Endometrium (tissue), 2 donors: ENCODE data around the gene ARHGAP42.

ENCODE experiments used
- FAIRE-seq: peaks from 2 replicates; lab custom pipeline; 2012; peaks lifted over from hg19 to GRCh38; lab: Jason Lieb, UNC
- donor health status: control.
- donor health status: control.

Gene ARHGAP42

DNA sequence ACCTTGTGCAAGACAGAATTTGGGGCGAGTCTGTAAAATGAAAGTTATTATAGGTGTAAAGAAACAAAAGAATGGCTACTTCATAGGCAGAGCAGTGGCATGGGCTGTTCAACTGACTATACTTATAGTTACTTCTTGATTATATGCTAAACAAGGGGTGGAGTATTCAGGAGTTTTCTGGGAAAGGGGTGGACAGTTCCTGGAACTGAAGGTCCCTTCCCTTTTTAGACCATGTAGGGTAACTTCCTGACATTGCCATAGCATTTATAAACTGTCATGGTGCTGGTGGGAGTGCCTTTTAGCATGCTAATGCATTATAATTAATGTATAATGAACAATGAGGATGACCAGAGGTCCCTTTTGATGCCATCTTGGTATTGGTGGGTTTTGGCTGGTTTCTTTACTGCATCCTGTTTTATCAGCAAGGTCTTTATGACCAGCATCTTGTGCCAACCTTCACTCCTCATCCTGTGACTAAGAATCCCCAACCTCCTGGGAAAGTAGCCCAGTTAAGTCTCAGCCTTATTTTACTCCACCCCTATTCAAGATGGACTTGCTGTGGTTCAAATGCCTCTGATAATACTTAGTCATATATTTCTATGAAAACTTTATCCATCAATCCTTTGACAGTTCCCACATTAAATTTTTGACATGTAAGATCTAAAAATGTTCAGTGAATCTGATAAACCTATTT, 118.6 kb downstream of the ARHGAP42 start:
- FAIRE-seq, result no peak

DNA sequence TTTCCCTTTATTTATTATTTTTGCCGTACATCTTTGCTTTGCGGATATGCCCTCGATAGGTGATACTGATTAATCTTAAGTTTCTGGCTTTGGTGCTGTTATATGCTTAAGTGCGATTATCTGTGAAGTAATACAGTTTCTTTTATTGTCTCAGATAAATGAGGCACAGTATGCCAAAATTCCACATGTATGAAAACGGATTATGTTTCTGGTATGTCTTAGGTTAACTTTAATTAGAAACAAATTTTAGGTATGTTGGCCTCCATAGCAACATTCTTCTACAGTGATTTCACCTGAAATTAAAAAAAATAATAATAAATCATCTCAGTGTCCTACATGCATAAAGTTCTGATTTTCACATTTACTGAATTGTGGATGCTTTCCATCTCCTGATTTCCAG, 119.2 kb downstream of the ARHGAP42 start:
- no peak for FAIRE-seq

DNA sequence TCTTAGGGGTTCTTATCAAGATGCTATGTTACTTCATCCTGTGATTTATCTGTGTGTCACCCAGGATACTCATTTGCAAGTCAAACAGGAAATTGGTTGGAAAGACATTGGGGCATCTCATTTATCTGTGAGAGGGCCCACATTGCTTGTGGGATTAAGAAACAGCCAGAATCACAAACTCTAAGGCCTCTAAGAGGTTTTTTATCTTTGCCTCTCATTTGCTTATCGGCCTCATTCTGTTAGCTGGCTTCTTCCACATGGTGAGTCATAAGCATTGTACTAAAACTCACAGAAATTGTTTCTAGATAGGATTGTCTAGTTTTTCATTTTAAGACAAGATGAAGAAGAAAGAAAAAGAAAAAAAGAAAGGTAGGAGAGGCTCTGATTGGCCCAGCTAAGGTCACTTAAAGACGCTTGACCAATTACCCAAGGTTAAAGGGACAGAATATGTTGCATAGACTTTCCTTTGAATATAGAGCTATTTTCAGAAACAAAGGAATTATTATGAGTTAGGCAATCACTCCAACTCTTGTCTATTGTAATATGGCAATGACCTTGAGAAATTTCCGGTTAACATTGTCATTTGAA, 121.9 kb downstream of the ARHGAP42 start:
- FAIRE-seq, result no peak

DNA sequence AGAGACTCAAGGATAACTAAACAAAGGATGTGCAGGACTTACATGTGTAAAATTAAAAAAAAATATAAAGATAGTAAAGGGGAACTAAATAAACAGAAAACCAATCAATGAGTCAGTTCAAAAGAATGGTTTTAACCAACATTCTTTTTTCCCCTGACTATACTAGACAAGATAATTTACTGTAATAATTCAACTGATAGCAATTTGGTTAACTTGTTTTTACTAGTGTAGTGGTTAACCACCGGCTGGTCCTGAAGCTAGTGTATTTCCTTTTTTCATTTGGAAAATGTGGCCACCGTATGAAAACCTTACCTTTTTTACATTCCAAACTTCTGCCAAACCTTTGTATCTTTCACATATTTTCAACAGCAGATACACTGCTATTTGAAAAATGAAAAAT, 123.1 kb downstream of the ARHGAP42 start:
- peak; percentile 12 for FAIRE-seq

DNA sequence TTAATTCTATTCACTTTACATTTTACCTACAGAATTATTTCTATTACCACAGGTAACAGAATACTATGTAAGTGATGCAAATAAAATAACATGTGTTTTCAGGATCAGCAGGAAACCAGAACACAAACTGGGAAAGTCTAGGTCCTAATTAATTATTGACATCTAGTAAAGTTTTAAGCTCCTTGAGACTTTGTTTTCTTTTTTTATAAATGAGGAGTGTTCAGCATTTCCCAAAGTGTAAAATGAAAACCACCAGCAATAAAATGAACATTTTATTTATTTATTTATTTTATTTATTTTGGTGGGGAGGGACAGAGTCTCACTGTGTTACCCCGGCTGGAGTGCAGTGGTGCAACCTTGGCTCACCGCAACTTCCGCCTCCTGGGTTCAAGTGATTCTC, 123.6 kb downstream of the ARHGAP42 start:
- no peak for FAIRE-seq

DNA sequence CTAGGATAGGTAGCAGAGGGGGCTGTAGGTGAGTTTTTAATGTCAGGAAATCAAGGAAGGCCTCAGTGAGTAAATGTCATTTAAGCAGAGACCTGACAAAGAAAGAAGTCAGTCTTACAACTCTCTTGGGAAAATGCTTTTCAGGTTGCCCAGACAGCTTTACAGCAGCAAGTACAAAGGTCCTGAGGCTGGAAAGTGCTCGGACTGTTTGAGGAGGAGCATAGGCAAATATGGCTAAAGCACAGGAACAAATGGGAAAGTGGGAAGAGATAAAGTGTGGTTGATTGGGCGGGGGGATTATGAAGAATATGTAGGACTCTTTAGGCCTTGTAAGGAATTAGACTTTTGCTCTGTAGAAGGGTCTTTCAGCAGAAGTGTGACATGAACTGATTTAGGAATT, 125.4 kb downstream of the ARHGAP42 start:
- FAIRE-seq, result no peak

DNA sequence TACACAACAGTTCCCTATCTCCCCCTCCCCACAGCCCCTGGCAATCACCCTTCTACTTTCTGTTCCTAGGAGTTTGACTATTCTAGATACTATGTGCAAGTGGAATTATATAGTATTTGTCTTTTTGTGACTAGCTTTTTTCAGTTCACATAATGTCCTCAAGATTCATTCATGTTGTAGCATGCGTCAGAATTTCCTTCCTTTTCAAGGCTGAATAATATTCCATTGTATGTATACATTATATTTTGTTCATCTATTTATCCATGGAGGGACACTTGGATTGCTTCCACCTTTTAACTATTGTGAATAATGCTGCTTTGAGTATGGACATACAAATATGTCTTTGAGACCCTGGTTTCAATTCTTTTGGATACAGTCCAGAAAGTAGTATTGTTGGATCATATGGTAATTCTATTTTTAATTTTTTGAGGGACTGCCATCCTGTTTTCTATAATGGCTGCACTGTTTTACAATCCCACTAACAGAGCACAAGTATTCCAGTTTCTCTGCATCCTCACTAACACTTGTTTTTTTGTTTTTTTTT, 128.8 kb downstream of the ARHGAP42 start:
- FAIRE-seq, result no peak

DNA sequence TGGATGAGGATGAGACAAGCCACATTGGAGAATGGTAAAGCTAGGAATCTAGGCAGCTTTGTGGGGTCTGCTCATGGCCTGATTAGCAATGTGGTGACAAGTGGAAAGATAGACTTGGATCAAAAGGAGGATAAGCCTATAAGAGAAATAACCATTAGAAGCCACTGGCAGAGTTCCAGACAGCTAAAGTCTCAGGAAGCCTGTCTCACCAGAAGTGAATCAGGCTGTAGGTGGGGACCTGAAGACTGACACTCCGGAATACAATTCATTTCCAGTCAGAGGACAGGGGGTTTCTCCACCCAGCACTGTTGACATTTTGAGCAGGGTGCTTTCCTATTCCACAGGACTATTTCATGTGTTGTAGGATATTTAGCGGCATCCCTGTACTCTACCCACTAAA, 129.7 kb downstream of the ARHGAP42 start:
- no peak for FAIRE-seq

DNA sequence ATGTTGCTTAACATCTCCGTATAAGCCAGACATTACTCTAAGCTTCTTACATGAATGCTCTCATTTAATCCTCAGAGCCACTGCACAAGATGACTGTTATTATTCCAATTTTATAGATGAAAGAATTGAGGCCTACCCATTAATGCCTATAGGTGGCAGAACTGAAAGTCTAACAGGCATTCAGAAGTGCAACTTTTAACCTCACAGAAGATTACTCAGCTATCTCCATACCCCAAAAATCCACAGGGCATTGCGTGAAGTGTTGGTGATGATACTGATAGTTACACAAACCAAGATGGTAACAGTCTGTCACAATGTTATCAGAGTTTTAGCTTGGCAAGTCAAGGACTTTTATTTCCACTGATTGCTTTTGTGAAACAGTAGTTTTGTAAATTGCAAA, 130.5 kb downstream of the ARHGAP42 start:
- FAIRE-seq, result no peak

DNA sequence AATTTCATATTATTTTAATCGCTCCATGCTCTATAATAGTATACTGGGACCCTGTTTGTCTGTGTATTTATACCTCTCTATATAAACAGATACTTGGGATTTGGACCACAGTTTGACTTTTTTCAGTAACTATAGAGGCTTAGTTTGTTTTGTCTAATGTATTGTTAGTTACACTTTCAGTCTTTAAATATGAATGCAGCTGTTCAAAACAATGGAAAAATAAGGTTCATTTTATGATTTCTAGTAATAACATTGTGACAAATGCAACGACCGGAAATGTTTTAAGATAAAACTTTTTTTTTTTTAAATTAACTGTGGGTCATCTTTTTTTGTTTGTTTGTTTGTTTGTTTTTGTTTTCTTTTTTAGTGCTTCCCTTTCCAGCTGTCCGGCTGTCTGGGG, 133.5 kb downstream of the ARHGAP42 start:
- peak; percentile 80 for FAIRE-seq

DNA sequence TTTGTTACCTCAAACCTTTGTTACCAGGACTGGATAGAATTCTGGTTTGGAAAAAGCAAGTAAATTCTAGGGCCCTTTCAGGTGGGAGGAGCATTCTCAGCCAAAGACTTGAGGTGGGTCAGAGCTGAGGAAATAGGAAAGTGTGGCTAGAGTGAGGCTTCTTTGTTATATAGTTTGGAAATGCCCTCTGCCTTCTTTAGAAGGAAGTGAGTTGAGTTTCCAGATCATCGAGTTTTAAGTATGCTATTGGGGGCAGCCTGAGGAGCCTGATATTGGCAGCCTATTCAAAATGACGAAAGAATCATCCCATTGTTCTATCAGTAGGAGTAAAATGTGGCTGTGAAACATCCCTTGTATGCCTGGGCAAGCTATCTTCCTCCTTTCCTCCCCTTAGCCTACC, 134.1 kb downstream of the ARHGAP42 start:
- FAIRE-seq, result no peak

DNA sequence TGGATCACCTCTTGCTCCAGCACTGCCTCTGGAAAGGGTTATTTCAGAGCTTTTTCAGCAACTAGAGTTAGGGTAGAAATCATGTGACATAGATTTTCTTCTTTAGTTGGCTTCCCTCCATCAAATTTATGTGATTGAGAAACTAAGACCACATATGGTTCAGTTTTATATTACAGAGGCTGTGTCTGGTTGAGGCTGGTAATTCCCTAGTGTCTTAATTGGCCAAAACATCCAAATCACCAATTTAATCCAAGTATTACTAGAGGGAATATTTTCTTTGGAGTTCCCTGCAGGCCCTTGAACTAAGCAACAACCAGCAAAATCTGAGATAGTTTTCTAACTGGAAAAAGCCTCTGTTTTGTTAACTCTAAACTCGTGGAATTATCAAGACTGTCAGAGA, 136.3 kb downstream of the ARHGAP42 start:
- FAIRE-seq, result peak; percentile 89

DNA sequence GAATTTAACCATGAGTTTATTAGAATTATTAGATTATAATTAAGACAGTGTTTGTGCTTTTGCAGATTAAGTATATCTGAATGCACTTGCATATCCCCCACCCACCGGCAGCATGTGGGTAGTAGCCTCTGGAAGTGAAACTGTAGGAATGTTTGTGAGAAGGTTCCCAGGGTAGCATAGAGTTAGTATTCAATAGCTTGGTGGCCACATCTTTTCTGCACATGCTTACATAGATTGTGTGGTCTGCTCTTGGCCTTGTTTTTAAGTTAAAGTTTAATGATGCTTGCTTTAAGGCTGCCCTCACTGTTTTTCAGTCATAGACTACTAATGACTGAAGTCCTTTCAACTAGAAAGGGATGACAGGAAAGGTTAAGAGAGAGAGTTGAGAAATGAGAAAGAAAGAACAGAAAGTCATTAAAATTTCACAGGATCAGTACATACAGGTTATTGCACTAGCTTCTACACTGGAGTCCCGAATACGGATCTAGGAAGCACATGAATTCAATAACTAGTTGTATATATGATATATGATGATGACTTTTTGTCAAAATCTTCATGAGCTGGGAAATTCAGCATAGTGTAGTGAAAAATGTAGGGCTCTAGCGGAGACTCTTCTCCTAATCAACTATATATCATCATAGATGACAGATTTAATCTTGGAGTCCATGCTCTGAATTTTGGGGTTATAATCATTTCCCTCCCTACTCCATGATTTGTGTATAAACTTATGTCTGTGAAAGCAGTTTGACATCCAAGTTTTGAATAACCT, 137.1 kb downstream of the ARHGAP42 start:
- peak; percentile 33 for FAIRE-seq

DNA sequence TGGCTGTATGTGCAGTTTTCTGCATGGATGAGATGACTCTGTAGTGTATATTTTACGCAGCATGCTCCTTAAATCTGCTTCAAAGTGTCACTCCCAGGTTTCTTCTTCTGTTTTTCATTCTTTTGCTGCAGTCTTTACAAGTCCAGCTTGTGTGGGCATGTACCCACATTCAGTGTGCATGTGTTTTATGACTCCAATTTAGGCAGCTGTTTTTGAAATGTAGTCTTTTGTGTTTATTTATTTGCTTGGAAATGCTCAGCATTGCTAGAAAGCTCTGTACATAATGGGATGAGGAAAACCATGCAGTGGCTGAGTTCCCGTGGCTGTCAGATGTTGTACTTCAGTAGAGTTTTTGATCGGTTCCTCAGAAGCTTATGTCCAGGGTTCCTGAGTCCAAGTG, 138.5 kb downstream of the ARHGAP42 start:
- FAIRE-seq, result peak; percentile 12

DNA sequence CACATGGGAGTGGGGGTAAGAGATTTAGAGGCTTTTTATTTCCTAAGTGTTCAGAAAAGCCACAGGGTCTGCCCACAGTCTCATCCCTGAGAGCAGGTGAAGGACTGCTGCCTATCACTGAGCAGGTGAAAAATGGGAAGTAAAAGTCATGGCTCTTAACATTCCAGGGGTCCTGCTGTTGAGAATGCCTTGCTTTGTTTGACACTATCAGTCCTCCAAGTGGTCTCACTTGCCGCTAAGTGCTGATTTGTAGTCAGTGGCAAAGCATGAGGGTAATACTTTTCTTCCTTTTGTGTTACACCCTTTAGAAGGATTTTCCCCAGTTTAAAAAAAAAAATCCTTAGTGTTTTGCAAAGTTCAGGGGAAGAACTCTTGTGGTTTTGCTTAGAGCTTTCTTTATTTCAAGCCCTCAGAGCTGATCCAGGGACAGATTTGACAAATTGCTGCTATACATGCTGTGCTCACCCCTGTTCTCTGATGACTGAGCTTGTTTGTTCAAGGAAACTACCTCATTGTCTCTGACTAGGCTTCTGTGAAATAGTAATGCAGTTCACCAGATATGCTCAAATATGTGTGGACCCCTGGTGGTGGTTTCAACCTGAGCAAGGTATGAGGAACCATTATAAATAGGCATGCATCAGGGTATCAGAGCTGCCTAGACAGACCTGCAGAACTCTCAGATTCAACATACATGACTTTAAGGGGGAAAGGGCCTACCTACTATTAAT, 141.0 kb downstream of the ARHGAP42 start:
- no peak for FAIRE-seq

DNA sequence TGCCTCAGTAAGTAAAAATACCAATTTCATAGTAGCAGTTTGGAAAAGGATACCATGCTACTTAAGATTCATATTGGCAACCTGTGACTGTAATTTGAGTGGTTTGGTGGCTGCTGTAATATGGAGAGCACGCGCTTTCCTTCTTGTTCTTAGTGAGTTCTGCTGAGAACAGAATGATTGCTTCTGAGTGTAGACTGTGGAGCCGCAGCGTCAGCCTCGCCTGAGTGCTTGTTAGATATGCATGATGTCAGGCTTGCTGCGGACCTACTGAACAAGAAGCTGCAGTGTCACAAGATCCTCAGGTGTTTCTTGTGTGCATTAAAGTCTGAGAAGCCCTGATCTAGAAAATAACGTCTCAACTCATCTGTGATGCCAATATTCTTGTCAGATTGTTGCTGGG, 143.2 kb downstream of the ARHGAP42 start:
- FAIRE-seq, result no peak

DNA sequence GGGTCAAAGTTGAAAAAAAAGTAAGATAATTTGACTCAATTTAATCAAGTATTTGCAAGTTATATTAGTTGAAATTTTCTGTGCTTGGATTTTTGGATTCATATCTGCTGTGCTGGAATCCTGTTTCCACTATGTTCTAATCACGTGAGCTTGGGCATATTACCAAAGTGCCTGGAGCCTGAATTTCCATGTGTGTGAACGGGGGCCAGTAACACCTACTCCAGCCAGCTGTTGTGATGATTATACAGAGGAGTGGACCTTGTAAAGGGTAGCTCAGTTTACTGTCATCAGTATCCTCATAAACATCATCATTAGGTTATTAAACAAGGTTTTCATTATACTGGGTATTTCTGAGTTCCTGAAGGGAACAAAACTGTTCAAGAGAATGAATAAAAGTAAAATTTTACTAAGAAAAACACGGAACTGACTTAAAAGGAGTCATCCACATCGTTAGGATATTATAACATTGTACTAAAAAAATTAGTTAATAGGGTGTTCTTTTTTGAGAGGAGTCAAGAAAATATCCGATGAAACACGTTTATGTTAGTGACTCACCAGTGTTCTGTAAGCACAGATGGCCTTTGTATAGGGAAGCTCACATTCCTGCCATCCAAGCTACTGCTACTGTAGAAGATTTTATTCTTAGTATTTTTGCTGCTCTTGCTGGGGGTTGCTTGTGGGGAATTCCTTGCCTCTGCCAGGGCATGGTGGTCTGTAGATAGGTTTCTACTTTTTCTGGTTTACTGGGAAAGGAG, 144.1 kb downstream of the ARHGAP42 start:
- no peak for FAIRE-seq

DNA sequence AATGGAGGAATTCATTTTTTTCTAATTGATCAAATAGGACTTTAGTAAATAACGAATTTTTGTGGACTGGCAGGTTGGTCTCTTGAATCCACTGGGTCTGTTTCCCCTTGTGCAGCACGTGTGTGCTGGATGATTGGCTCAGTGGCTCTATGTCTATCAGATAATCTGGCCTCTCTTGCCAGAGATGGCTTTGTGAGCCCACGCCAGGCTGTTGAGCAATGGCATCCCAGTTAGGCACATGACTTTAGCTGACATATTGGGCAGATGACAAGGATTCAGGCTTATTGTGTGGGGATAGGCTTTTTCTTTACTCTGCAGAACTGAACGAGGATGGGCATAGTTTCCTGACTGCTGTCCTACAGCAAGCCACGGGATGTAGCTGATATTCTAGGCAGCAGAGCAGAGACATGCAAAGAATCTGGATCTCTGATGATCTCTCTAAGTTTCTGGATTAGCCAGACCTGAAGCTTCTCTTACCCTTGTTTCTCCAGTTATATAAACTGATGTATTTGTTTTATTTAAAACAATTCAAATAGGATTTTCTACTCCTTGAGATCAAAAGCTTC, 144.9 kb downstream of the ARHGAP42 start:
- FAIRE-seq, result no peak

DNA sequence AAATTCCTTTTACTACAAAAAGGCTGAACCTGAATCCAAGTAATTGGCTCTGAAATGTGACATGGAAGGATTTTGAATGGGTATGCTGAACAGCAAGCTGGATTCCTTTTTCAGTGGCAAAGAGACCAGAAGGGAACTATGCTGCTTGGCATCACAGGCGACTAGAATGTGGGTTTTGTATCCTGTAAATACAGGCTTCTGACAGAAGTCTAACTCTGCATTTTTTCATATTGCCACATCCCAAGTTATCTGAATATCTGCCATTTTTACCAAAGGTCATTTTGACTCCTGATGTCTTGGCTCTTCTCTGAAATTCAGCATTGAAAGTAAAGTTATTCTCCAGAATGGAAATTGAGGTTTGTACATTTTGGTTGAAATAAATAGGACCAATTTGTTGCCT, 145.7 kb downstream of the ARHGAP42 start:
- FAIRE-seq, result no peak

DNA sequence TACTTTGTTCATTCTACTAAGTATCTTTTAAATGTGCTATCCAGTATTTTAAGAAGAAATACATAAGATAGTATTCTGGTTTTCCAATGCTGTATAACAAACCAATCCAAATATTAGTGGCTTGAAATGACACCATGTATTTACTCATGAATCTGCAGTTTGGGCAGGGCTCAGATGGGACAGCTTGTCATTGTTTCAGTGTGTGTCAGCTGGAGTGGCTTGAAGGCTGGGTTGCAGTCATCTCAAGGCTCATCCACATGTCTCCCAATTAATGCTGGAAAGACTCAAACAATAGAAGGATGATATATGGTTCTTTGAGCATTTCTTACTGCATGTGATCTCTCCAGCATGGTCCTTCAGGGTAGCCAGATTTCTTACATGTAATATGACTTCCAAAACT, 146.2 kb downstream of the ARHGAP42 start:
- FAIRE-seq, result no peak

DNA sequence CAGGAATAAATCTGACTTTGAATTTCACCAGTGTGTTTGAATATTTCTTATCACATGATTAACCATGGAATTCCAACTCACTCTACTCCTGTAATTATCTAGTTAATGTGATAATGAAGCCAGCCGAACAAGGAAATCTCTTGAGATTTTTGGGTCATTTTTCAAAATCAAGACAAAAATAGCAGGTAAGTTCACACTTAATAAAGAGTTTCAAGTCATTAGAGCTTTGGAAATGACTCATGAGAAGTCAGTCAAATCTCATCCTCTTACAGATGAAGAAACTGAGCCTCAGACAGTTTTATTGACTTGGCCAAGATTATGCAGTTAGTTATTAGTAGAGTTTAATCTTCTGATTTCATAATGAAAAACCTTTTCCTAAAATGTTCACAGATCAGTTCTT, 148.8 kb downstream of the ARHGAP42 start:
- FAIRE-seq, result no peak
